Epithelial cell of esophagus (primary cell): Measurements from ENCODE around the gene USP15.

Experiments
- DNase-seq: peaks from one replicate; pipeline ENCODE4 v3.0.0; 2010; ENCODE audit warnings: low read depth
- H3K4me3 ChIP-seq: 2 replicates; pipeline ENCODE4 v1.5.1; 2011; ENCODE audit warnings: mild to moderate bottlenecking, low read length, control low read depth
- CTCF ChIP-seq: IDR thresholded peaks from 2 replicates; pipeline ENCODE4 v1.5.1; 2011; ENCODE audit warnings: low read depth, mild to moderate bottlenecking, low read length, control low read depth, inconsistent platforms; ENCODE audit not compliant: insufficient read depth; ENCODE audit errors: missing control alignments

The USP15 gene

GRCh38 chr12:62414180-62414579 is 154.0 kb downstream of the USP15 start:
- TF ChIP-seq CTCF = no peak
- H3K4me3 ChIP-seq = no peak overlapping the region

GRCh38 chr12:62426089-62426488 is 165.9 kb downstream of the USP15 start:
- no peak for DNase-seq
- no peak for TF ChIP-seq CTCF
- H3K4me3 ChIP-seq = no peak overlapping the region

More at GRCh38 chr12:62414180-62414579, 154.0 kb downstream of the USP15 start:
- no peak for DNase-seq

- H3K4me3 ChIP-seq = no peak overlapping the region
- DNase-seq = no peak
- no peak for TF ChIP-seq CTCF
Measured at GRCh38 chr12:62429457-62429856, 169.3 kb downstream of the USP15 start.

GRCh38 chr12:62434494-62435302 is 174.5 kb downstream of the USP15 start:
- no peak for TF ChIP-seq CTCF
- peak overlapping the region; percentile 31 for H3K4me3 ChIP-seq
- DNase-seq = peak; percentile 48

- peak; percentile 53 for TF ChIP-seq CTCF
- H3K4me3 ChIP-seq = peak overlapping the region; percentile 31
- peak; percentile 33 for DNase-seq
Measured at GRCh38 chr12:62435303-62436163, 175.3 kb downstream of the USP15 start.

GRCh38 chr12:62436164-62436503 is 175.9 kb downstream of the USP15 start:
- H3K4me3 ChIP-seq = no peak overlapping the region
- DNase-seq = no peak
- TF ChIP-seq CTCF = no peak
